ENCODE results near the gene HIPK2.

The HIPK2 gene

GRCh38 chr7:139807009-139807408, 29.2 kb upstream of the HIPK2 start:
- ChIA-PET POLR2A (ENCODE audit: low non-redundant PET) (no interaction called here), CTCF (no interaction called here)
- TF ChIP-seq CTCF (conservative IDR thresholded peaks at IDR 0.05; ENCODE audit: low read depth), result no peak
- H3K27ac ChIP-seq, result no peak overlapping the region
- no peak for DNase-seq (ENCODE audit: low spot score)

GRCh38 chr7:139804571-139804970, 26.8 kb upstream of the HIPK2 start:
- no peak for DNase-seq (ENCODE audit: low spot score)
- CTCF ChIA-PET, result no interaction called here
- POLR2A ChIA-PET (ENCODE audit: low non-redundant PET), result no interaction called here
- no peak for TF ChIP-seq CTCF (conservative IDR thresholded peaks at IDR 0.05; ENCODE audit: low read depth)
- H3K27ac ChIP-seq, result no peak overlapping the region

GRCh38 chr7:139799586-139799985, 21.8 kb upstream of the HIPK2 start:
- ChIA-PET POLR2A (ENCODE audit: low non-redundant PET) (no interaction called here), CTCF (interaction anchor here (1.0 kb wide), 1 partner anchor 21 kb away, joined by 3 read pairs; no protein-coding TSS in a partner anchor)
- DNase-seq (ENCODE audit: low spot score), result no peak

GRCh38 chr7:139798892-139799291, 21.1 kb upstream of the HIPK2 start:
- ChIA-PET CTCF (no interaction called here), POLR2A (ENCODE audit: low non-redundant PET) (no interaction called here)
- H3K27ac ChIP-seq, result no peak overlapping the region
- TF ChIP-seq CTCF (conservative IDR thresholded peaks at IDR 0.05; ENCODE audit: low read depth), result no peak
- DNase-seq (ENCODE audit: low spot score), result no peak

More at GRCh38 chr7:139799586-139799985, 21.8 kb upstream of the HIPK2 start:
- no peak for TF ChIP-seq CTCF (conservative IDR thresholded peaks at IDR 0.05; ENCODE audit: low read depth)
- H3K27ac ChIP-seq, result no peak overlapping the region

- no peak for TF ChIP-seq CTCF (conservative IDR thresholded peaks at IDR 0.05; ENCODE audit: low read depth)
- ChIA-PET CTCF (no interaction called here), POLR2A (ENCODE audit: low non-redundant PET) (no interaction called here)
These were observed 20.4 kb upstream of the HIPK2 start for GRCh38 chr7:139798221-139798620.

GRCh38 chr7:139797607-139798006, 19.8 kb upstream of the HIPK2 start:
- POLR2A ChIA-PET (ENCODE audit: low non-redundant PET), result no interaction called here
- no peak for DNase-seq (ENCODE audit: low spot score)
- TF ChIP-seq CTCF (conservative IDR thresholded peaks at IDR 0.05; ENCODE audit: low read depth), result no peak
- no peak overlapping the region for H3K27ac ChIP-seq
- CTCF ChIA-PET, result no interaction called here

More at GRCh38 chr7:139798221-139798620, 20.4 kb upstream of the HIPK2 start:
- H3K27ac ChIP-seq, result no peak overlapping the region
- no peak for DNase-seq (ENCODE audit: low spot score)

- ChIA-PET CTCF (no interaction called here), POLR2A (ENCODE audit: low non-redundant PET) (no interaction called here)
- no peak overlapping the region for H3K27ac ChIP-seq
- TF ChIP-seq CTCF (conservative IDR thresholded peaks at IDR 0.05; ENCODE audit: low read depth), result no peak
- no peak for DNase-seq (ENCODE audit: low spot score)
These were observed 13.5 kb upstream of the HIPK2 start for GRCh38 chr7:139791316-139791715.
